A549 (cell line): ENCODE results near the gene IFFO2.

Experiments
- CTCF ChIP-seq: fragments of >200 bp; sonication (Bioruptor Twin); formaldehyde crosslinking; IDR thresholded peaks from 3 replicates; pipeline ENCODE4 v1.5.1; 2016
- EP300 ChIP-seq, 2 experiments: fragments of >200 bp; sonication (Bioruptor Twin); formaldehyde crosslinking; IDR thresholded peaks; 2 replicates in 1 of 2; 3 replicates in 1 of 2; pipeline ENCODE4 v1.6.1; 2016 to 2017
- MAFK ChIP-seq: fragments of 450-650 bp; IDR thresholded peaks from 2 replicates; pipeline ENCODE4 v1.6.1; 2014; ENCODE audit not compliant: partially characterized antibody
- NR3C1 ChIP-seq: fragments of >200 bp; sonication (Bioruptor Twin); formaldehyde crosslinking; IDR thresholded peaks from 3 replicates; pipeline ENCODE4 v1.6.1; 2017
- RAD21 ChIP-seq, 2 experiments: fragments of >200 bp in 1 of 2; sonication (Bioruptor Twin) in 1 of 2; formaldehyde crosslinking in 1 of 2; IDR thresholded peaks in 1 of 2; conservative IDR thresholded peaks in 1 of 2; 2 replicates in 1 of 2; 3 replicates in 1 of 2; pipeline ENCODE4 v1.6.1; 2012 to 2018; ENCODE audit warnings: inconsistent platforms in 1 of 2
- REST ChIP-seq: fragments of 200-600 bp; sonication (generic); IDR thresholded peaks from 2 replicates; pipeline ENCODE4 v1.6.1; 2016; ENCODE audit warnings: antibody characterized with exemption, mild to moderate bottlenecking, moderate library complexity
- RFX5 ChIP-seq: fragments of 450-650 bp; IDR thresholded peaks from 2 replicates; pipeline ENCODE4 v1.7.1; 2014; ENCODE audit warnings: antibody characterized with exemption, mild to moderate bottlenecking, moderate library complexity
- RNF2 ChIP-seq: fragments of 200-600 bp; sonication (generic); IDR thresholded peaks from 2 replicates; pipeline ENCODE4 v1.6.1; 2016; ENCODE audit warnings: low read depth, mild to moderate bottlenecking, antibody characterized with exemption, moderate library complexity, borderline replicate concordance
- SMC3 ChIP-seq: fragments of >200 bp; sonication (Bioruptor Twin); formaldehyde crosslinking; IDR thresholded peaks from 3 replicates; pipeline ENCODE4 v1.6.1; 2018; ENCODE audit warnings: inconsistent platforms
- USF2 ChIP-seq: fragments of 450-650 bp; IDR thresholded peaks from 2 replicates; pipeline ENCODE4 v1.6.1; 2014; ENCODE audit warnings: antibody characterized with exemption

- TF ChIP-seq CTCF: no peak
- TF ChIP-seq REST: no peak
- TF ChIP-seq RFX5: no peak
- TF ChIP-seq USF2: no peak
- no peak for TF ChIP-seq EP300 (IDR thresholded peaks at IDR 0.05)
- TF ChIP-seq SMC3: no peak
- no peak for TF ChIP-seq RNF2
- TF ChIP-seq NR3C1: no peak
- no peak for TF ChIP-seq MAFK
- no peak for TF ChIP-seq RAD21 (conservative IDR thresholded peaks at IDR 0.05 in 1 of 2, IDR thresholded peaks at IDR 0.05 in 1 of 2)
Measured at GRCh38 chr1:18957136-18957521, 653 bp upstream of the IFFO2 start.
